ENCODE results near the gene DHRSX. TPM values are rescaled to one million over a fixed set of nuclear protein-coding genes. Genes with fewer than 3 reads are reported as not detected.

DHRSX gene
- total RNA-seq, 1 experiment from 2014 or later: 21.5 TPM

- Mint-ChIP-seq H3K9me3 (ENCODE audit: low read depth, unreplicated experiment) (peaks cover 3% of the 10 kb centered on the region), H3K4me1 (ENCODE audit: low read depth, unreplicated experiment) (no peaks in the 10 kb centered on the region), H3K36me3 (ENCODE audit: insufficient read depth, unreplicated experiment) (no peaks in the 10 kb centered on the region), H3K27ac (ENCODE audit: unreplicated experiment) (no peak overlapping the region), H3K27me3 (ENCODE audit: unreplicated experiment) (no peaks in the 10 kb centered on the region), H3K4me3 (ENCODE audit: low read depth, unreplicated experiment) (no peak overlapping the region)
- TF ChIP-seq CTCF (IDR thresholded peaks at IDR 0.05; ENCODE audit: unreplicated experiment): no peak
- BruUV-seq (replicated peaks): no TSS peak
- intact Hi-C loops (cut with micrococcal nuclease; ENCODE audit: unreplicated experiment): no loop called here
- CTCF ChIA-PET: no interaction called here
- no peak for DNase-seq
Measured at GRCh38 chrX:2346158-2346557, 154.6 kb downstream of the DHRSX start.

GRCh38 chrX:2345562-2345961 is 155.2 kb downstream of the DHRSX start:
- Mint-ChIP-seq H3K4me3 (ENCODE audit: low read depth, unreplicated experiment) (no peak overlapping the region), H3K27me3 (ENCODE audit: unreplicated experiment) (no peaks in the 10 kb centered on the region), H3K36me3 (ENCODE audit: insufficient read depth, unreplicated experiment) (no peaks in the 10 kb centered on the region), H3K9me3 (ENCODE audit: low read depth, unreplicated experiment) (peaks cover 5% of the 10 kb centered on the region), H3K4me1 (ENCODE audit: low read depth, unreplicated experiment) (no peaks in the 10 kb centered on the region), H3K27ac (ENCODE audit: unreplicated experiment) (no peak overlapping the region)
- DNase-seq: no peak
- CTCF ChIA-PET: no interaction called here
- TF ChIP-seq CTCF (IDR thresholded peaks at IDR 0.05; ENCODE audit: unreplicated experiment): no peak
- BruUV-seq (replicated peaks): no TSS peak
- intact Hi-C loops (cut with micrococcal nuclease; ENCODE audit: unreplicated experiment): no loop called here

GRCh38 chrX:2343413-2343812 is 157.4 kb downstream of the DHRSX start:
- no TSS peak for BruUV-seq (replicated peaks)
- no peak for DNase-seq
- H3K4me1 Mint-ChIP-seq (ENCODE audit: low read depth, unreplicated experiment): no peaks in the 10 kb centered on the region
- no peaks in the 10 kb centered on the region for H3K36me3 Mint-ChIP-seq (ENCODE audit: insufficient read depth, unreplicated experiment)
- CTCF ChIA-PET: no interaction called here
- H3K9me3 Mint-ChIP-seq (ENCODE audit: low read depth, unreplicated experiment): peaks cover 11% of the 10 kb centered on the region
- no peaks in the 10 kb centered on the region for H3K27me3 Mint-ChIP-seq (ENCODE audit: unreplicated experiment)
- no peak overlapping the region for H3K27ac Mint-ChIP-seq (ENCODE audit: unreplicated experiment)
- intact Hi-C loops (cut with micrococcal nuclease; ENCODE audit: unreplicated experiment): no loop called here
- TF ChIP-seq CTCF (IDR thresholded peaks at IDR 0.05; ENCODE audit: unreplicated experiment): no peak
- no peak overlapping the region for H3K4me3 Mint-ChIP-seq (ENCODE audit: low read depth, unreplicated experiment)

GRCh38 chrX:2342874-2343273 is 157.9 kb downstream of the DHRSX start:
- peaks cover 11% of the 10 kb centered on the region for H3K9me3 Mint-ChIP-seq (ENCODE audit: low read depth, unreplicated experiment)
- intact Hi-C loops (cut with micrococcal nuclease; ENCODE audit: unreplicated experiment): no loop called here
- DNase-seq: no peak
- no peaks in the 10 kb centered on the region for H3K4me1 Mint-ChIP-seq (ENCODE audit: low read depth, unreplicated experiment)
- H3K36me3 Mint-ChIP-seq (ENCODE audit: insufficient read depth, unreplicated experiment): no peaks in the 10 kb centered on the region
- no peak for TF ChIP-seq CTCF (IDR thresholded peaks at IDR 0.05; ENCODE audit: unreplicated experiment)
- no peaks in the 10 kb centered on the region for H3K27me3 Mint-ChIP-seq (ENCODE audit: unreplicated experiment)
- no TSS peak for BruUV-seq (replicated peaks)
- H3K4me3 Mint-ChIP-seq (ENCODE audit: low read depth, unreplicated experiment): no peak overlapping the region
- CTCF ChIA-PET: no interaction called here
- no peak overlapping the region for H3K27ac Mint-ChIP-seq (ENCODE audit: unreplicated experiment)

GRCh38 chrX:2342281-2342688 is 158.5 kb downstream of the DHRSX start:
- CTCF ChIA-PET: no interaction called here
- Mint-ChIP-seq H3K4me3 (ENCODE audit: low read depth, unreplicated experiment) (no peak overlapping the region), H3K27me3 (ENCODE audit: unreplicated experiment) (no peaks in the 10 kb centered on the region), H3K9me3 (ENCODE audit: low read depth, unreplicated experiment) (peaks cover 11% of the 10 kb centered on the region), H3K36me3 (ENCODE audit: insufficient read depth, unreplicated experiment) (no peaks in the 10 kb centered on the region), H3K4me1 (ENCODE audit: low read depth, unreplicated experiment) (no peaks in the 10 kb centered on the region), H3K27ac (ENCODE audit: unreplicated experiment) (no peak overlapping the region)
- intact Hi-C loops (cut with micrococcal nuclease; ENCODE audit: unreplicated experiment): no loop called here
- TF ChIP-seq CTCF (IDR thresholded peaks at IDR 0.05; ENCODE audit: unreplicated experiment): no peak
- no peak for DNase-seq
- no TSS peak for BruUV-seq (replicated peaks)
